SK-N-SH treated with all-trans-retinoic acid at 6 μM for 48 hours (cell line): ENCODE data around the gene RAB31.

Source experiments
- ATAC-seq: fragments of 200-7000 bp; cut with Tn5 transposase; 3 replicates; pipeline ENCODE4 v1.9.1; 2020; ENCODE audit warnings: mild to moderate bottlenecking, moderate library complexity
- ARNTL ChIP-seq: fragments of 450-650 bp; formaldehyde crosslinking; IDR thresholded peaks from 2 replicates; pipeline ENCODE4 v1.5.0; 2020; ENCODE audit warnings: low read depth, mild to moderate bottlenecking, moderate library complexity, borderline replicate concordance
- BACH2 ChIP-seq: fragments of 250-450 bp; sonication (Bioruptor Pico); IDR thresholded peaks from 2 replicates; pipeline ENCODE4 v1.9.0; 2021; ENCODE audit warnings: mild to moderate bottlenecking, borderline replicate concordance
- ESRRG ChIP-seq: fragments of 250-450 bp; sonication (Bioruptor Pico); IDR thresholded peaks from 2 replicates; pipeline ENCODE4 v1.6.1; 2021; ENCODE audit warnings: mild to moderate bottlenecking
- GLIS3 ChIP-seq: fragments of 250-450 bp; sonication (Bioruptor Pico); IDR thresholded peaks from 2 replicates; pipeline ENCODE4 v1.5.0; 2020; ENCODE audit warnings: mild to moderate bottlenecking, moderate library complexity
- ISL1 ChIP-seq: fragments of 250-450 bp; sonication (Bioruptor Pico); IDR thresholded peaks from 2 replicates; pipeline ENCODE4 v2.1.2; 2022; ENCODE audit warnings: mild to moderate bottlenecking, moderate library complexity
- PPARA ChIP-seq: fragments of 250-450 bp; sonication (Bioruptor Pico); IDR thresholded peaks from 2 replicates; pipeline ENCODE4 v1.5.0; 2020; ENCODE audit warnings: mild to moderate bottlenecking, borderline replicate concordance
- TOX ChIP-seq: fragments of 250-450 bp; sonication (Bioruptor Pico); IDR thresholded peaks from 2 replicates; pipeline ENCODE4 v1.8.0; 2021; ENCODE audit warnings: mild to moderate bottlenecking, moderate library complexity, borderline replicate concordance
- ZC3H10 ChIP-seq: fragments of 250-450 bp; sonication (Bioruptor Pico); IDR thresholded peaks from 2 replicates; pipeline ENCODE4 v1.5.1; 2021; ENCODE audit warnings: mild to moderate bottlenecking, moderate library complexity
- ZFP3 ChIP-seq: fragments of 250-450 bp; sonication (Bioruptor Pico); IDR thresholded peaks from 2 replicates; pipeline ENCODE4 v1.5.0; 2020; ENCODE audit warnings: mild to moderate bottlenecking, moderate library complexity
- ZNF565 ChIP-seq: fragments of 450-650 bp; formaldehyde crosslinking; conservative IDR thresholded peaks from 2 replicates; pipeline ENCODE4 v1.5.0; 2020; ENCODE audit warnings: low read depth, mild to moderate bottlenecking, moderate library complexity
- ZNF70 ChIP-seq: fragments of 450-650 bp; formaldehyde crosslinking; IDR thresholded peaks from 2 replicates; pipeline ENCODE4 v1.5.0; 2020; ENCODE audit warnings: mild to moderate bottlenecking, moderate library complexity
- TF ChIP-seq, protein P1 (sequence below): fragments of 250-450 bp; sonication (Bioruptor Pico); IDR thresholded peaks from 2 replicates; pipeline ENCODE4 v1.8.0; 2020; ENCODE audit warnings: mild to moderate bottlenecking, moderate library complexity, borderline replicate concordance
- TF ChIP-seq, protein P2 (sequence below): fragments of 250-450 bp; sonication (Bioruptor Pico); IDR thresholded peaks from 2 replicates; pipeline ENCODE4 v1.8.0; 2021; ENCODE audit warnings: low read depth, mild to moderate bottlenecking, moderate library complexity, borderline replicate concordance
- TF ChIP-seq, protein P3 (sequence below): fragments of 250-450 bp; sonication (Bioruptor Pico); IDR thresholded peaks from 2 replicates; pipeline ENCODE4 v1.5.1; 2021; ENCODE audit warnings: mild to moderate bottlenecking, moderate library complexity
- TF ChIP-seq, protein P4 (sequence below): fragments of 250-450 bp; sonication (Bioruptor Pico); IDR thresholded peaks from 2 replicates; pipeline ENCODE4 v1.5.1; 2020; ENCODE audit warnings: low read depth, mild to moderate bottlenecking, moderate library complexity

RAB31 gene

DNA sequence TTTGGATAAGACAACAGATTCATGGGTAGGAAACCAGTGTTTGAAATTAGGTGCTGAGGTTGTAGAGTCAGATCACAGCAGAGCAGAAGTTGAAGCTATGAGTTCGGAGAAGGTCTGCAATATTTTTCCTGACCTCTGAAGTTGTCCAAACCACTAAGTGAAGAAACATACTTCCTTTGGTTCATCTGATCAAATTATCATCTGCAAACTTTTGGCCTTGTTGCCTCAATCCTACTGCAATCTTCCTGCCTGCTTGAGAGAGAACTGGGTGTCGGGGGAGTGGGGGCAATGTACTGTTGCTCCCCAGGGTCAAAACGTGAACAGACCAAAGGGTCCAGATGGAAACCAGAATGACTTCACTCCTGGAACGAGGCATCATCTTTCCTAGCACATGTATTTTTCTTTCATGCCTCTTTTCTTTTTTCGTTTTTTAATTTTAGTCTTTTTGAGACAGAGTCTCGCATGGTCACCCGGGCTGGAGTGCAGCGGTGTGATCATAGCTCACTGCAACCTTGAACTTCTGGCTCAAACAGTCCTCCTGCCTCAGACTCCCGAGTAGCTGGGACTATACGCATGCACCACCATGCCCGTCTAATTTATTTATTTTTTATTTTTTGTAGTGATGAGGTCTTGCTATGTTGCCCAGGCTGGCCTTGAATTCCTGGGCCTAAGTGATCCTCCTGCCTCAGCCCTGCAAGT, 42.7 kb downstream of the RAB31 start:
- no peak for TF ChIP-seq ZFP3 (CRISPR knock-in tag)
- TF ChIP-seq BACH2: no peak
- TF ChIP-seq ISL1: no peak
- TF ChIP-seq, protein P1, sequence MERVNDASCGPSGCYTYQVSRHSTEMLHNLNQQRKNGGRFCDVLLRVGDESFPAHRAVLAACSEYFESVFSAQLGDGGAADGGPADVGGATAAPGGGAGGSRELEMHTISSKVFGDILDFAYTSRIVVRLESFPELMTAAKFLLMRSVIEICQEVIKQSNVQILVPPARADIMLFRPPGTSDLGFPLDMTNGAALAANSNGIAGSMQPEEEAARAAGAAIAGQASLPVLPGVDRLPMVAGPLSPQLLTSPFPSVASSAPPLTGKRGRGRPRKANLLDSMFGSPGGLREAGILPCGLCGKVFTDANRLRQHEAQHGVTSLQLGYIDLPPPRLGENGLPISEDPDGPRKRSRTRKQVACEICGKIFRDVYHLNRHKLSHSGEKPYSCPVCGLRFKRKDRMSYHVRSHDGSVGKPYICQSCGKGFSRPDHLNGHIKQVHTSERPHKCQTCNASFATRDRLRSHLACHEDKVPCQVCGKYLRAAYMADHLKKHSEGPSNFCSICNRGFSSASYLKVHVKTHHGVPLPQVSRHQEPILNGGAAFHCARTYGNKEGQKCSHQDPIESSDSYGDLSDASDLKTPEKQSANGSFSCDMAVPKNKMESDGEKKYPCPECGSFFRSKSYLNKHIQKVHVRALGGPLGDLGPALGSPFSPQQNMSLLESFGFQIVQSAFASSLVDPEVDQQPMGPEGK: no peak
- TF ChIP-seq ZNF70 (CRISPR knock-in tag): no peak
- TF ChIP-seq, protein P2, sequence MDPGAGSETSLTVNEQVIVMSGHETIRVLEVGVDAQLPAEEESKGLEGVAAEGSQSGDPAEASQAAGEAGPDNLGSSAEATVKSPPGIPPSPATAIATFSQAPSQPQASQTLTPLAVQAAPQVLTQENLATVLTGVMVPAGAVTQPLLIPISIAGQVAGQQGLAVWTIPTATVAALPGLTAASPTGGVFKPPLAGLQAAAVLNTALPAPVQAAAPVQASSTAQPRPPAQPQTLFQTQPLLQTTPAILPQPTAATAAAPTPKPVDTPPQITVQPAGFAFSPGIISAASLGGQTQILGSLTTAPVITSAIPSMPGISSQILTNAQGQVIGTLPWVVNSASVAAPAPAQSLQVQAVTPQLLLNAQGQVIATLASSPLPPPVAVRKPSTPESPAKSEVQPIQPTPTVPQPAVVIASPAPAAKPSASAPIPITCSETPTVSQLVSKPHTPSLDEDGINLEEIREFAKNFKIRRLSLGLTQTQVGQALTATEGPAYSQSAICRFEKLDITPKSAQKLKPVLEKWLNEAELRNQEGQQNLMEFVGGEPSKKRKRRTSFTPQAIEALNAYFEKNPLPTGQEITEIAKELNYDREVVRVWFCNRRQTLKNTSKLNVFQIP (CRISPR knock-in tag): no peak
- no peak for TF ChIP-seq PPARA (CRISPR knock-in tag)
- TF ChIP-seq, protein P3, sequence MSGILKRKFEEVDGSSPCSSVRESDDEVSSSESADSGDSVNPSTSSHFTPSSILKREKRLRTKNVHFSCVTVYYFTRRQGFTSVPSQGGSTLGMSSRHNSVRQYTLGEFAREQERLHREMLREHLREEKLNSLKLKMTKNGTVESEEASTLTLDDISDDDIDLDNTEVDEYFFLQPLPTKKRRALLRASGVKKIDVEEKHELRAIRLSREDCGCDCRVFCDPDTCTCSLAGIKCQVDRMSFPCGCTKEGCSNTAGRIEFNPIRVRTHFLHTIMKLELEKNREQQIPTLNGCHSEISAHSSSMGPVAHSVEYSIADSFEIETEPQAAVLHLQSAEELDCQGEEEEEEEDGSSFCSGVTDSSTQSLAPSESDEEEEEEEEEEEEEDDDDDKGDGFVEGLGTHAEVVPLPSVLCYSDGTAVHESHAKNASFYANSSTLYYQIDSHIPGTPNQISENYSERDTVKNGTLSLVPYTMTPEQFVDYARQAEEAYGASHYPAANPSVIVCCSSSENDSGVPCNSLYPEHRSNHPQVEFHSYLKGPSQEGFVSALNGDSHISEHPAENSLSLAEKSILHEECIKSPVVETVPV: no peak
- no peak for TF ChIP-seq ESRRG (CRISPR knock-in tag)
- no peak for TF ChIP-seq ARNTL (CRISPR knock-in tag)
- TF ChIP-seq ZC3H10 (CRISPR knock-in tag): no peak
- no peak for TF ChIP-seq TOX (CRISPR knock-in tag)
- TF ChIP-seq, all 23 proteins: peak for 0
- no peak for ATAC-seq

DNA sequence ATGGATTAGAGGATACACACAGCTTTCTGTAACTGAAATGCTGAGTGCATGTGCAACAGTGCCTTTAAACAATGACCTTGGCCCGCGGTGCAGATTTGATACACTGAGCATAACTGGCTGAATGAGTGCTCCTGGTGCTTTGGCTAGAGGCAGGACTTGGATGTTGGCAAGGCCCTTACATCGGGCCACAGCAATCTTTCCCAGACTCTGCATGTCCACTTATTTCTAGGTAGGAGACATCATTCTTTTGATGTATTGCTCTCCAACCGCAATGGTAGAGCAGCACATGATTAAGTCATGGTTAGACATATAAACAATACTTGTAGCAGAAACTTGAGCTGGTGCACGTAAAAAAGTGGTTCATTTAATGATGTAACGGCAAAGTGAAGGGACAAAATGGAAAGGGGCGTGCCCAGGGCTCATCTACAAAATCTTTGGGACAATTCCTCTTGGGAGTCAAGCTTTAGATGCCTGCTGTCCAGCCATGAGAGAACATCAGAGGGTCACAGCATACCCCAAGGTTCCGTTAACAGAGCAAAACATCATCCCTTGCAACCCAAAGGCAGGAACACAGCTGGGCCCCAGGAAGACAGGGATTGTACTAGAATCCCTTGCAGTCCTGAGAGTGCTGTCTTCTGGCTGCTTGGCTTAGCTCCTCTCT, 43.4 kb downstream of the RAB31 start:
- ATAC-seq: no peak
- TF ChIP-seq, protein P4, sequence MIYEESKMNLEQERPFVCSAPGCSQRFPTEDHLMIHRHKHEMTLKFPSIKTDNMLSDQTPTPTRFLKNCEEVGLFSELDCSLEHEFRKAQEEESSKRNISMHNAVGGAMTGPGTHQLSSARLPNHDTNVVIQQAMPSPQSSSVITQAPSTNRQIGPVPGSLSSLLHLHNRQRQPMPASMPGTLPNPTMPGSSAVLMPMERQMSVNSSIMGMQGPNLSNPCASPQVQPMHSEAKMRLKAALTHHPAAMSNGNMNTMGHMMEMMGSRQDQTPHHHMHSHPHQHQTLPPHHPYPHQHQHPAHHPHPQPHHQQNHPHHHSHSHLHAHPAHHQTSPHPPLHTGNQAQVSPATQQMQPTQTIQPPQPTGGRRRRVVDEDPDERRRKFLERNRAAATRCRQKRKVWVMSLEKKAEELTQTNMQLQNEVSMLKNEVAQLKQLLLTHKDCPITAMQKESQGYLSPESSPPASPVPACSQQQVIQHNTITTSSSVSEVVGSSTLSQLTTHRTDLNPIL (CRISPR knock-in tag): no peak

DNA sequence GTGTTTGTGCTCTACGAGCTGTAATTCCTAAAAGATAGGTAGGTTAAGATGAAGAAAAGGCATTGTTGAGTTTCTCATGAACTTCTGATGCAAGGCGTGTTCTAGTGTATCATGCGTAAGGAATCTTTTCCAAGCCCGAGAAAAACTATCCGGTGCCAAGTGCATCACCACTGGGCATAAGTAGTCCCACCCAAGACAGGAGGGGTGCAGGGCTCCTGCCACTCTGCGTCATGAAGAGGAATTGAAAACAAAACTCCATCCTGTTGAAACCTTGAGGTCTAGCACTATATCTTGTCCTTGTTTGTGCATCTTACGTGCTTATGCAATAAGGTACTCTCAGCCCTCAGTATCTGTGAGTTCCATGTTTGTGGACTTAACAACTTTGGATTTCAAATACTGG, 45.7 kb downstream of the RAB31 start:
- ATAC-seq: no peak
- no peak for TF ChIP-seq ARNTL (CRISPR knock-in tag)
- TF ChIP-seq, protein P1: no peak
- TF ChIP-seq, protein P2 (CRISPR knock-in tag): no peak

DNA sequence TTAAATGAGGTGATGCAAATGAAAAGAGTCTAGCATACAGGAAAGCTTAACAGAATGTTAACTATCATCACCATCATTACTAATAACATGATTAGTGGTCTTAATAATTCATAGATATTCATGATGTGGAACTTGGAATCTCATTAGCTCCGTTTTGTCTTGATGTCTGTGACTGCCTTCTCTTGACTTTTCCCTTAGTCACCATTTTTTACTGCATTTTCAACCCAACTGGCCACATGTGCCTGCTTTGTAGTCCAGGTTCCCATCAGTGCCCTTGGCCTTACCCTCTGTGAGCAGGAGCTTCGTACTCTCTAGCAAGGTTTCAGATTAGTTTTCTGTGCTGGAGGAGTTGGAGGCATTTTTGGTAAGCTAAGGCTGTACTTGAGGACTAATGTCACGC, 47.0 kb downstream of the RAB31 start:
- no peak for ATAC-seq
- TF ChIP-seq GLIS3 (CRISPR knock-in tag) (no peak), ZC3H10 (CRISPR knock-in tag) (no peak), ZNF565 (CRISPR knock-in tag) (no peak), ISL1 (no peak)
